ENCODE measurements around the gene MLPH.

MLPH gene

DNA sequence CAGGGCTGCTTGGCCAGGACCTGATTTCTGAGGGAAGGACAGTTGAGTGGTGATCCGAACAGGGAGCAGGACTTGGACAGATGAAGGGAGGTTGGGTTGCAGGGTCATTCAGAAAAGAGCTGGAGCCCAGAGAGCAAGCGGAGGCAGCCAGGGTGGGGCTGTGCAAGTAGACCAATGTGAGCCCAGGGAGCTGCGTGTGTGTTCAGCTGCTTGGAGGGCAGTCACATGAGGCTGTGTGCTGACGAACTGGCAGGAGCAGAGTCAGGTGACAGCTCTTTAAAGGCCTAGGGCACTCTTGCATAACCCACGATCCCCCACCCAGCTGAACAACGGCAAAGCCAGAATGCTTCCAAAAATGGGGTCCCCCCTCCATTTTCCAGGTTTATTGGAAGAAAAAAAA is 4.6 kb upstream of the MLPH start:
- peak; percentile 94 for DNase-seq

DNA sequence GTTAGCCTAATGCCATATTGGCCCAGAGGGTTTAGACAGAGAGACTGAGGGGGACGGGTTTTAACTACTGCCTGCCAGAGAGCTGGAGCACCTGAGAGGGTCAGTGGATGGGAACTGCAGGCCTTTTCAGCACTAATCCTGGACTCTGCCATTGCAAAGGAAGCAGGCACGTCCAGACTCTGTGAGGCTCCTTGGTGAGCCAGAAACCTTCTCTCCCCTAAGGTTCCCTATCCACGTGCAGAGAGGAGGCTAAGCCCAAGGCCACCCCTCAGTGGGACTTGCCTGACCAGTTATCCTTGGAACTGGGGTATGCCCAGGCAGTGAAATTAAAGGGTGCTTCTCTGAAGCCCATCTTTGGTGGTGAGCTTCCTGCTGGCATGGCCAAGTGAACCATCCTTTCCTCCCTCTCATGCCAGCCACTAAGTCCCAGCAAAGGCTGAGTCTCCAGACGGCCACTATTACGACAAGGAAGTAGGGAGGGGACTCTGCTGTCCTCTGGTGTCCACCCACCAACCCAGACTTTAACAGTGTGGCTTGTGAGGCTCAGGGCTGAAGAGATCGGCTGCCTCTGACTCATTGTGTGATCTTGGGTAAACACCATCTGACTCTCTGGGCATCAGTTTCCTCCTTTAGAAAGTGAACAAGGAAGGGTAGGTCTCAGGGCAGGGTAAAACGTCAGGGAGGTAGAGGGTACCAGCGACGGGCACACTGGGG is 3.9 kb upstream of the MLPH start:
- DNase-seq: no peak

DNA sequence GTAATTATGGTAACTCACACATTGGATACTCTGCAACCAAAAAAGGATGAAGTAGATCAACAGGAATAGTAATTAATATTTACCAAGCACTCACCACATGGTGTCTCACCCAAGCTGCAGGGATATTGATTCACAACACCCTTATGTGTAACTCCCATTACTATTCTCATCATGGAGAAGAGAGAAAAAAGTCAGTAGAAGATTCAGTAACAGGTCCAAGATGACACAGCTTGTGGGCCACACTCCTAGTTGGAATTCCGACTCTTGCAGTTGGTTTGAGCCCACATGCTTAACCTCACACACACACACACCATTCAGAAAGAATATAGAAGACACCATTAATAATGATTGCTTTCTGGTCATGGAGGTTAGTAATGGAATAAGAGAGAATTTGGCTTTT is 1.7 kb upstream of the MLPH start:
- DNase-seq: no peak

DNA sequence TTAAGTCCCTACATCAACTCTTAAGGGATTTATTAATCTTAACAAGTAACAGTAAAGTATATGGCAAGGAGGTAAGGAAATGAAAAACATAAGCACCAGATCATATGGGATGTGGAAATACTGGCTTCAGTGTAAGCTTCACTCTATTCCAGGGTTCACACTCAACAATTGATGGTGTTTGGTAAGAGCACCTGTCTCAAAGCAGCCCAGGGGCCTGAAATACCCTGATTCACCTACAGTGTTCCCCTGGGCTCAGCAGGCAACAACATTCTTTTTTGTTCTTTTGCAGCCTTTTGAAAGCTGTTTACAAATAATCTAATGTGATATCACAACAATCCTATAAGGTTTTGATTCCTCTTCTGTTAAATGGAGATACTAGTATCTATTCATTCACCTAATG is 1.2 kb upstream of the MLPH start:
- DNase-seq: no peak

DNA sequence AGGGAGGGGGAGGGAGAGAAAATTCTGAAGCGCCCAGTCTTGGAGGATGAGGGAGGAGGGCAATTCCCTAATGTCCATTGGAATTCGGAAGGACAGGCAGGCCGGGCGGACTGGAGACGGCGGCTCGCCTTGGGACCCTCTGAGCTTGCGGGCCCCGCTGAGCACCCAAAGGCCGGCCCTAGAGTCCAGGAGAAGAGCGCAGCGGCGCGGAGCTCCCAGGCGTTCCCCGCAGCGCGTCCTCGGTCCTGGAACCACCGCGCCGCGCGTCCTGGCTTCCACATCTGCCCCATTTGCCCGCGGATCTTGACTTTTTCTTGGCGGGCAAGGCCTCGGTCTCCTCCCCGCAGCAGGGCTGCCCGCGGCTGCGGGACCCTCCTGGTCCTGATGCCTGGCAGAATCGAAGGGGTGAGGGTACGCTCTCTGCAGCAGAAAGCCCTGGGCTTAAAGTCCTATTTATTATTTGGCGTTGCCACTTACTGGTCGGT is 675 bp upstream of the MLPH start:
- no peak for DNase-seq

DNA sequence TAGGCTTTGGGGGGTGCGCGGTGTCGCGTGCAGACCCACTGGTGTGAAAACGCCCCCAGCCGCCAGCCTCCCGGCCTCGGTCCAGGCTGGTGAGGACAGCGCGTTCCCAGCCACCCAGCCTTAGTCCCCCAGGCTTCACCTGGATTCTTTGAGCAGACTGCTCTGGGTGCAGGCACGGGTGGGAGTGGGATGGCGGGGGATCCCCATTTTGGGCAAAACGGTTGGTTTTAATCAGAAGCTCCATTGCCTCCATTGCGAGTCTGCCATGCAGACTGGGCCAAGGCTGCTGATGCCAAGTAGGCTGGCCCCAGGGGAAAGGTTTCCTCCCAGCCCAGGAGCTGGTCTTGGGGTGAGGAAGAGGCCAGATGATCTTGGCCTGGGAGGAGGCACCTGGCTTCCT is 445 bp downstream of the MLPH start:
- DNase-seq: no peak

DNA sequence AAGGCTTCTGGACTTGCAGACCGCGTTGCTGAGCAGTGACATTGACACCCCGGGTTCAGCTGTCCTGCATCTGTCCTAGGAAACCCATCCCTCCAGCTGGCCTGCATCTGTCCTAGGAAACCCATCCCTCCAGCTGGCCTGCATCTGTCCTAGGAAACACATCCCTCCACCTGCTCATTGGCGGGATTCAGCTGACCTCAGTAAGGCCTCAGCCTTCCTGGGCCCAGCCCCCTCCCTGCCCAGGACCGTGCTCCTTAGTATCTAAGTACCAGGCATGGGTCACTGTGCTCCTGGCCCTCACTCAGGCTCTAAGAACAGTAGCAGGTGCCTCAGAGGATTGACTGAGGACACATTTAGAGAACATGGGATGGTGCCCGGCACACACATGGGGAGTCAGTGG is 1.2 kb downstream of the MLPH start:
- DNase-seq: no peak

DNA sequence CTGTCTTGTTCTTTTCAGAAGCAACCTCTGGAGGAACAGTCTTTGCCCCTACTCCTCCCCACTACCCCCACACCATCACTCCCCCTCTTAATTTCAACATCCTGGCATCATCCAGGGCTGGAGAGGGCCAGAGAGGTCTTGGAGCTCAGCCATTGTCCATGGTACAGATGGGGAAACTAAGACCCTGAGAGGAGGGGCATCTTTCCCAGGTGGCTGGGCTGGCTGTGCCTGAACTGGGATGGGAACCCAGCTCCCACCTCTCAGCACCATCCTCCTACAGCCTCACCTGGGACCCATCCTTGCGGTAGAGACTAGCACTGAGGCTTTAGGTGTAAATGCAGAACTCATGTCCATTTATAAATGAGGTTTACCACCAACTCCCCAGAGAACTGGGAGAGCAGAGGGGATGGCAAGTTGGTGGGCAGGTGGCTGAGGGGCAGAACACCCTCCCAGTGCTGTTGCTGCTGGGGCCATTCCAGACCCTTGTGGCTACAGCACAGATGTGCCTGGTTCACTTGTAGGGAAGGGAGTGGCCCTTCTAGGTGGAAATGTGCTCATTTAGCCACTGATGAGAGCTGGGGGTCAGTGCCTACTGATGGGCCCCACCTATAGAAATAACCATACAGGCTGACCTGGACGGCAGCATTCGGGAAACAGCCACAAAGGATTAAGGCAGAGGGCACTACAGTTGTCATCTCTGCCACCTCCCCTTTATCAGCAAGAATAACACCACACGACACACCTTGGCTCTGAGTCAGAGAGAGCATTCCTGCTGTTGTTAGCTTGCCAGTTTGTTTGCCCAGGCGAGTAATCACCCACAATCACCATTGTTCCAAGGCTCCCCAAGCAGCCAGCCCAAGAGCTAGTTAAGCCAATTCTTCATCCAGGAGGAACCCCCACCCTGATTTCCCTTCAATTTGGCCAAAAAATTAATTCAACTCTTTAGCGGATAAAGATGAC is 2.1 kb downstream of the MLPH start:
- DNase-seq: no peak

DNA sequence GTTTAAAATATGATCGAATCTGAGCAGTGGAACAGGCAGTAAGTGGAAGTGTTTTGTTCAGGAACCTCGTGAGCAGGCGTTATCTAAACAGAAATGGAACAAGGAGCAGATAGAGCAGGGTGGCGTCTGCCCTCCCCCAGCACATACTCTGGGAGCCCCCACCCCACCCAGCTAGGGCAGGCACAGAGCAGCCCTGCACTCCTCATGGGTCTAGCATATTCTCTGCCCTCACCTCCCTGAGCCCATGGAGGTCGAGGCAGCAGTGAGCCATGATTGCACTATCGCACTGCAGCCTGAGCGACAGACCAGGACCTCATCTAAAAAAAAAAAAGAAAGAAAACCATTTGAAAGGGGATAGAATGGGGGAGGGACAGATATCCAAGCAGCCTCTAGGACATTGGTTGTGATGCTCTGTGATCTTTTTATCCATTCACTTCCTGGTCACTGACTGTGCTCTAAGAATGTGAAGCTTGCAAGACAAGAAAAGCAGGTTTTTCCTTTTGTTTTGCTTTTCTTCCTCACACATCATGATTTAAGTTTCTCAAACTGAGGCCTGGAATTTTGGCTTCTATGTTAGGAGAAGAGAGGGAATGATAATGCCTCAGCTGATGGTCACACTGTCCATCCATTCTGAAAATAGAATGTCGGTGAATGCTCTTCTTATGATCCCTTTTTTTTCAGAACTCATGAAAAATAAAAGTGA is 3.1 kb downstream of the MLPH start:
- no peak for DNase-seq

DNA sequence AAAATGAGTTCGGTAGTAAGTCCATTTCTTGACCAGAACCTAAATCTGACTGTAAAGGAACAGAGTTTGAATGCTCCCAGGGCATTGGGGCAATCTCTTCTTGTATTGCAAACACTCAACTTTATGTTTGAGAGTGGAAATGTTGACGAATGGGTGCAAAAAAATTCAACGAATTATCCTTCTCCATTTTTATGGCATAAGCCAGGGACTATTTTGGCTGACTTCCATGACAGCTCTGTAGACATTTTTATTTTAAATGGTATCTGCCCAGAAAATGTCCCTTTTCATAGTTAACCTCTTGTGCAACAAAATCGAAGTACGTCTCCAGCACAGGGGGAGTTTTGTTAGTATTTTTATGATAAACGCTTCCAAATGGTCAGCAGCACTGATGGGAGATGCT is 3.7 kb downstream of the MLPH start:
- DNase-seq: no peak

DNA sequence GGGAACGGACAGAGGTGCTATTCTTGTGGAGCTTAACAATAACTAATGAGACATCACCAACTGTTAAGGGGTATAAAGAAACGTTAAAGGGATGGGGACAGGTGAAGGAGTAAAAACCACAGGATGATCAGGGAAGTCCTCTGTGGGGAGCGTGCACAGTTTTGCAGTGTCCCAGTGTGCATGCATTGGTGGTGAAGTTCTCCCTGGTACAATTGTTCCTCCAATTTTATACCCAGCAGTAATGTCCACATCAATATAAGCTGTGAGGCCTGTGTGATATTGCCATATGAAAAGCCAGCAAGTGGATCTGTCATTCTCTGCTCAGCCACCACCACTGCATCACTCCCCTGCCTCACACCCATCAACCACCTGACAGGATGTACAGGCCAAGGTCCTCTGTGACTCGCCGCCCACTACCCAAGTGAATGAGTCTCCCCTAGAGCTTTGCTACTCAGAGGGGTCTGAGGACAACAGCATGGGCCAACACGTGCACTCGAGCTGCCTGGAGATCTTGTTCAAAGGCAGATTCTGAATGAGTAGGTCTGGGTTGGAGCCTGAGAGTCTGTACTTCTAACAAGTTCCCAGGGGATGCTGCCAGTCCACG is 4.6 kb downstream of the MLPH start:
- DNase-seq: no peak

DNA sequence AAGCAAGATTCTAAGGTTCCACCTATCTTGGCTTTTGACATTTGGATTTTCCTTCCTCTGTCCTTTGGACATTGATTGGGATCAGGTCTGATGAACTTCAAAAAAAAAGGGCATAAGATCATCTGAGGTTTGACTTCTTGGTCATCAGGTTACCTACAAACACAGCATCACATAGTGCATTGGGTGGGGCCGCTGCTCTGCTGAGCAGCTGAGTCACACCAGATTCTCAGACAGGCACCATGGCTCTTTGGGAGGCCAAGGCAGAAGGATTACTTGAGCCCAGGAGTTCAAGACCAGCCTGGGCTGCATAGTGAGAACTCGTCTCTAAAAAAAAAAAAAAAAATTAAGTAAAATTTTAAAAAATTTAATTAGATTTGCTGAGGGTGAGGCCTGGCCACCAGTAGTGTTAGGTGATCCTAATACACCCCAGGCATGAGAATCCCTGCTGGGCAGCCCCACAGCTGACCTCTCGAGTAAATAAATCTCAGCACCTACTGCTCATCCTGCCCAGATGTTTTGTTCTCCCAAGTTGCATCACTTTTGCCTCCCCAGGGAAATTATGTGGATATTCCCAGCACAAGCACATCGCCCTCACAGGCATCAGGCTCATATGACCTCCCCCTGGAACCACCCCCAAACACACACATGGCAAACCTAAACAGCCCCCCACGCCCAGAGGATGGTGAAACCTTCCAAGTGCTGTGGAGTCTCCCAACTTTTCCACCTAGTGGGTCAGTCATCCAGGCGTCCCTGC is 5.3 kb downstream of the MLPH start:
- DNase-seq: no peak

DNA sequence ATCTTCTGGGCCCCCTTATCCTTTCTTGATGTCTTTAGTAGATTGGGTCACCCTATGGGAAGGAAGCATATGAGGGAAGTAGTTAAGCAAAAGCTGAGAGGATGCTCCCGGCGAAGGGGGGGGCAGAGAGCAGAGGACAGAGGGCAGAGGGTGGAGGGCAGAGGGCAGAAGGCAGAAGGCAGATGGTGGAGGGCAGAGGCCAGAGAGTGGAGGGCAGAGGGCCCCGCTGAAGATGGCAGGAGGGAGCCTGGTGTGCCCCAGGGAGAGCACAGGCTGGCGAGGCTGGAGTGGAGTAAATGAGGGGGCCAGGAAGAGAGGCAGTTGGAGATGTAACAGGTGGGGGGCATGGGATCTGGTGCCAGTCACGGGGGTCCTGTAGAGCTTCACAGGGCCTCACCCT is 7.0 kb downstream of the MLPH start:
- no peak for DNase-seq

DNA sequence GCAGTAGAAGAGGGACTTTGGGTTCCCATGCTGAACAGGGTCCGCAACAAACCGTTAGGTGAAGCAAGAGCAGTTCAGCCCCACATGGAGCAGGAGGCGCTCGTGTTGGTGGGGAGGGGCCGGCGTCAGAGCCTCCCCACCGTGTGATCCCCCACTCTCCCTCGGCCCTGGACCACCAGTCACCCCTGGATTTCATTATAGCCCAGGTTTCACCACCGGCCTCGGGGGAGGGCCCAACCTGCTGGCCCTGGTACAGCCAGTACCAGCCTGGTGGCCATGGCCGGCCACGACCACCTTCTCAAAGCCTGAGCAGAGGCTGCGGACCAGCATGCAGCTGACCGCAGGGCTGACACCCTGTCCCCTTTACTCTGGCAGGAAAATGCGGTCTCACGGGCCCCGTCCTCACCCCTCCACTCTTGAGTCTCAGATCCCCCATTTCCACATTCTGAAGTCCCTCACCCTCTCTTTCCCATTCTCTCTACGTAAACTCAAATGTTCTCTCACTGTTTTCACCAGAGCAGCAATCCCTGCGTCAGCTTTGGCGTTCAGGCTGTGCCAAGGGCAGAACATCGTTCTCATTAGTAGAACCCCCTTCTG is 8.6 kb downstream of the MLPH start:
- no peak for DNase-seq

DNA sequence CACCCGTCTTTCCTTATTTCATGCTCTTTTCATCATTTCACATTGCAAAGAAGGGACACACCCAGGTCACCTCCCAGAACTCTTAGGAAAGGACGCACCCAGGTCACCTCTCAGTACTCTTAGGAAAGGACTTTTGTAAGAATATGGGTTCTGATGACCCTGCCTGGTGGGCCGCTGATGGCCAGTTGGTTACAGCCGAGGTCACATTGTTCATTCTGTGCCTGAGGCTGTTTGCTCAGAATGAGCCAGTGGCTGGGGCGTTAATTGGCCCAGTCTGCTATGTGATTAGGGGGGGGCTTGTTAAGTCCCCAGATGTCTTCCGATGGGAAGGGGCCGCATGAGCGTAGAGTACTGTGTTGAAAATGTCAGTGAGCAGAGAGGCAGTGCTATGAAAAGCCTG is 9.4 kb downstream of the MLPH start:
- no peak for DNase-seq

DNA sequence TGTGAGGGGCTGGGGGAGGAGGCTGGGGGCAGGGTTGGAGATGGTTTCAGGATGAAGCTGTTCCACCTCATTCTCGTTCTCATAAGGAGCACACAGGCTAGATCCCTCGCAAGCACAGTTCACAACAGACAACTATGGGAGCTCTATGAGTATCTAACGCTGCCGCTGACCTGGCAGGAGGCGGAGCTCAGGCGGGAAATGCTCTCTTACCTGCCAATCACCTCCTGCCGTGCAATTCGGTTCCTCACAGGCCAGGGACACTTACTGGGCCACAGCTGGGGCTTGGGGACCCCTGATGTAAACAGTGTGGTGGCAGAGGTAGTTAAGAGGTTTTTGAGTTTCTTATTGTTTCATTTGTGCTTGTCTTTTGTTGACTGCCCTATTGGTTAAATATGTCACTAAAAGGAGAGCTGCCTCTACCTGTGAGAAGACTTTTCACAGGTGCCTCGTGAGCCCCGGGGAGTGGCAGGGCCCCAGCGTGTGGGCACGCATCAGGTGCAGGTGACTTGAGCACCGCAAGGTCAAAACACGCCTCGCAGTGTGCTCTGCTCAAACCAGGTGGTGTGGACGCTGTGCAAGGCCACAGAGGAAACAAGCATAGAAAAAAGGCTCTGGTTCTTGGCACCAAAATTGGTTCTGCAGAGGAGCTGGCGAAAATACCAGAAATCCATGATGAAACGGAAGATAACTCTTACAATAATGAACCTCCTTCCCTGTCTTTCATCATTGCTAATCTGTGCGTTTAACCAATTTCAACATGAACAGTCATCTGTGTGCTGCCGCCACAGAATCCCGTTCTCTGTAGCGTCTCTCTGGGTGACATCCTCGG is 10.2 kb downstream of the MLPH start:
- no peak for DNase-seq

DNA sequence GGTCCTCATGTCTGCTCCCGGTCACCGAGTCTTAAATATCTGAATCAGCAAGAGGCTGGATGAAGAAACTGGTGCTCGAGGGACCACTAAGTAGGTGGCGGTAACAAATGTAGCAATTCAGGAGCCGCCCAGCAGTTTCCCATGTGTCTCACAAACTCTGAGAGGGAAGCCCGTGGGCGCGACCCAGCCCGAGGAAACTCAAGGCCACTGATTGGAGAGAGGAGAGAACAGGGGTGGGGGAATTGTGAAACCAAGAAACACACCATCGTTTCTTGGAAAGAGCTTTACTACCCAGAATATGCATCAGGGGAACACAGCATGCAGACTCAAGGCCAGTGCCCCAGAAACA is 10.8 kb downstream of the MLPH start:
- no peak for DNase-seq

DNA sequence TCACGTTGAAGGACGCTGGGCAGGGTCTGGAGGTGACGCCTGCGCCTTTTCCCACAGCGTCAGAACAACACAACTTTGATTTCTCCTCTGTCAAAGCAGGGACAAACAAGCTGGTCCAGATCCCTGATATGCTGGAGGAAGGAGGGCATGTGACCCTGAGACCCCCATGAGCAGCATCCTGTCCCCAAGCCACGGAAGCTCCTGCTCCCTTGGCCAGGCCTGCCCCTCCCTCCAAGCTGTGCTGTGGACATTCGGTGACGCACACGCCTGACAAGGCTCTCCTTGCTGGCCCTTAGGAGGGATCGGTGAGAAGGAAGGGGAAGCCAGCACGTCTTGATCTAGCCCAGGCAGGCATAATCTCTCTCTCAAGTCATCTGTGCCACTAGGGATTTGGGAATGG is 11.3 kb downstream of the MLPH start:
- no peak for DNase-seq

DNA sequence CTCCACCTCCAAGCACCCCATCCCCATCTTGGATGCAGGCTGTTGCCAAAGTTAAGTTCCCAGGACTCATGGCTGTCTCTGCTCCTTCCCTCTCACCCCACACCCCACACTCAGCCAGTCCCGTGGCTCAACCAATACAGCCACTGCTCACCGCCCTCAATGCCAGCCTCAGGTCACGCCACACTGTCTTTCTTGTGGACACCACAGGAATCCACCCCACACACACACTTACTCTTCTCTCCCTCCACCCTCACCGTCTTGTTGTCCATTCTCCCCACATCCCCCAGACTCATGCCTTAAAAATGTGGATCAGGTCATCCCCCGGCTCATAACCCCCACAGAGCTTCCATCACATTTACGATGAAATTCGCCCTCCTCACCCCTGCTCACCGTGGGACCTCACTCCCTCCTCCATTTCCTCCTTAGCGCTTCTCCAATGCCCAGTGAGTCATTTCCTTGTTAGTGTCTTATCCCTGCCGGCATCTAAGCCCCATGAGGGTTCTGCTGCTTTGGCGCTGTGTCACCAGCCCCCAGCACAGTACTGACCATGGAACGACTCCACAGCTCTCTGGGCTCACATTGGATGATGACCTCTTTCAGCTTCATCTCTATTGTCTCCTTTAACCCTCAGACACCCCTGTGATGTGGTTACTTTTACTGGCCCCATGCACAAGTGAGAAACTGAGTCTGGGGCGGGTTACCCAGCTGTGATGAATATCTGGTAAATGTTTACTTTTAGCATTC is 13.8 kb downstream of the MLPH start:
- DNase-seq: no peak

DNA sequence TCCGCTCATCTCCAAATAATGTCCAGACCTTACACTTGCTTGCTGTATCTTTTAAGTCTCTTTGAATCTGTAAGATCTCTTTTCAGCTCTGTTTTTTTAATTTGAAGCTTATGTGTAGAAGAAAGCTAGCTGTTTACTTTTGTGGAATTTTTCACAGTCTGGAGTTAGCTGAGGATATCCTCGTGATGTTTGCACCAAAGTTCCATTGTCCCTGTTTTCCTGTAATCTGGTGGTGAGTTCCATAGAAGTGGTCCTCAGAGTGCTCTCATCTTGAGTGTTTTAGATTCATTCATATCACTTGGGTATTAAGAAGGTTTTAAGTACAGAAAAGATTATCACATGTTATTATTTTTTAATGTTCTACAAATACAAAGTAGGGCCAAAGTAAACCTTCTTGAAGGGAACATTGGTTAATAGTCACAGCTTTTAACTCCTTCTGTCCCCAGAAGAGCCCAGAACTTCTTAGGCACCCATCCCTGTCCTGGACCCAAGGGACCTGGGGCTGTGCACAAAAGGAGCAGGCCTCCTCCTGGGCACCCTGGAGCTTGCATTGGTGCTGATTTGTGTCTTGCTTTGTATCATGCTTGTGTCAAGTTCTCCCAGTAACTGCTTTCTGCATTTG is 15.0 kb downstream of the MLPH start:
- DNase-seq: no peak

Measured in SHP77 treated with DMSO at 0.1 percent for 48 hours (cell line).